Fibroblast of skin of scalp (primary cell): ENCODE measurements around the gene ABLIM2. TPM values are rescaled to one million over a fixed set of nuclear protein-coding genes. Genes with fewer than 3 reads are reported as not detected.
A peak's percentile ranks its signal among the peaks of the same experiment; 100 is the strongest.

Source experiments
- DNase-seq: peaks from one replicate; pipeline ENCODE4 v3.0.0-alpha.2; 2013
- polyA plus RNA-seq, 2 experiments: library from polyadenylated mRNA; unstranded; fragments of 120-200 nt; gene quantifications; one replicate each; pipeline ENCODE4 v1.2.1, GENCODE V29; 2013; ENCODE audit not compliant: insufficient read length in 2 of 2

Gene ABLIM2
- 0.14 TPM for polyA plus RNA-seq (2013, experiment 1 of 2; ENCODE audit: insufficient read length)
- polyA plus RNA-seq (2013, experiment 2 of 2; ENCODE audit: insufficient read length) = 0.67 TPM

- peak; percentile 97 for DNase-seq
Observed at GRCh38 chr4:8158710-8159536, at the start of gene ABLIM2. Gene ABLIM2, minus strand, starts transcription at chr4:8158813. Its CDS starts 124 bp downstream, at chr4:8158689.

- no peak for DNase-seq
Observed at GRCh38 chr4:8207314-8207713, 48.7 kb upstream of the ABLIM2 start.

DNA sequence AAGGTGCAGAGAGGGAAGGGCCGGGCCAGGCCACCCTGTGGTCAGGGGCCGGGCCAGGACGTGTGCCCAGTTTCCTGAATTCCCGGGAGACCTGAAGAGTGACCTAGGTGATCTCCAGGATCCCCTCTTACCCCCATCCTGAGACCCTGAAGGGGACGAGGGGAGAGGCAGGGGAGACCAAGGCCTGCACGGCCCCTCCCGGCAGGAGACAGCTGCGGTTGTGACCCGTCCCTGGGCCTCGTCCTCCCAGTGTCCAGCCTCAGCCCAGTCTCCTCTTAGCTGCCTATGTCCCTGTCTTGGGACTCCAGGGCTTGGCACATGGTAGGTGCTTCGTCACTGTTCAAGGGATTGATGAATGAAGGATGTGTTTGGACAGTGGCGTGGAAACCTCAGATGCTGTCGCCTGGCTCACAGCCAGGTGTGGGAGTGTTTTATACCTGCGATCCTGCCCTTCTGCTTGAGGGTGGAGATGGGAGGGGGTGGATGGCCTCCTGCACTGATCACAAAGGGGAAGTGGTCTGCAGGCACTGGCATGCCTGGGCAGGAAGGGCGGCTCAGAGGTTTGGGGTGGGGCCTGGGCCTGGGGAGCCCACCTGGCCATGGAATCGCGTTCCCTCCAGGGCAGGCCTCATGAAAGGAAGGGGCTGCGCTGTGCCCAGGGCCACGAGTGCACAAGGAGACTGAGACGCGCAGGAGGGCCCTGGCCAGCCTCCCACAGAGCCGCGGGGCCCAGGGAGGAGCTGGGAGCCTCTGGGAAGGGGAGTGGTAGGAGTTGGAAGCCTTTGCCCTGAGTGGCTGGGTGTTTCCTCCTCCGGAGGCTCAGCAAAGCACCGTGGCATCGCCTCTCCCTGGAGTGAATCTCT lies 47.4 kb upstream of the ABLIM2 start:
- no peak for DNase-seq

GRCh38 chr4:8205241-8205707 lies 46.7 kb upstream of the ABLIM2 start:
- DNase-seq = no peak

- no peak for DNase-seq
Observed at GRCh38 chr4:8204576-8205227, 46.1 kb upstream of the ABLIM2 start.

- no peak for DNase-seq
Observed at GRCh38 chr4:8203817-8204216, 45.2 kb upstream of the ABLIM2 start.

- no peak for DNase-seq
Observed at GRCh38 chr4:8203052-8203401, 44.4 kb upstream of the ABLIM2 start.

DNA sequence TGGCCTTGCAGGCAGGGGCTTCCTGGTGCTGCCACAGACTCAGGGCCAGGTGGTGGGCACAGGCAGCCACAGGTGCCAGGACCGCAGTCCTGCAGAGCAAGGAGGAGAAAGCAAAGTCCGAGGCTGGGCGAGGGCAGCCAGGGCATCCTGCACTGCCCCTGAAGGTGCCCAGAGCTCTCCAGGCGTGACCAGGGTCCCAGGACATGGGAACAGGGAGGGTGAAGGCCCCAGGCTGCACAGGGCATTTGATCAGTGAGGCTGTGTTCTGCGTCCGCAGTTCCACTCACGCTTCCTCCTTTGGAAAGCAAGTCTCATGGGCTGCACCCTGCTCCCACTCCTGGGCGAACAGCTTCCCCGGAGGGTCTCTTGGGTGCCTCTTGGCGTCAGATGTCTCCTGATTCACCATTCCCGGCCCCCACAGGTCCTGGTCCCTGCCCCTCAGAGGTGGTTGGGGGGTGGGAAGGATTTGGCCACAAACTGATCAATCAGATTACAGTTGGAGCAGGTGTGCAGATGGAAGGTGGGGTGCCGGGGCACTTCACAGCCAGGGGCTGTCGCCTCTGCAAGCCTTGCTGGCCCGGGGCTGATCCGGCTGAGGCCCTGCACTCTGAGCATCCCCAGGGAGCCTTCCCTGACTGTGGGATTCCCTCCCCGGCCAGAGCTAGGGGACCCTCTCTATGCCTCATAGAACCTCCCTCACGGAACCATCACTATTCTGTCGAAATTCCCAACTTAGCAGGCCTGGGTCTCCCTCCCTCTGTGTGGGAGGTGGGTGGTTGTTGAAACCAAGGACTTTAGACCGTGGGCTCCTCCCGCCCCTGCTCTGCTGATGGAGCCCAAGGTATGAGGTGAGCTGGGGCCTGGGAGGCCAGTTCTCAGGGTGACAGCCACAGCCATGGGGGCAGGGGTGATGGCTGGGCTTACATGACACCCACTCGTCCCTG lies 43.8 kb upstream of the ABLIM2 start:
- DNase-seq = no peak

- DNase-seq = no peak
Observed at GRCh38 chr4:8201321-8201781, 42.7 kb upstream of the ABLIM2 start.

DNA sequence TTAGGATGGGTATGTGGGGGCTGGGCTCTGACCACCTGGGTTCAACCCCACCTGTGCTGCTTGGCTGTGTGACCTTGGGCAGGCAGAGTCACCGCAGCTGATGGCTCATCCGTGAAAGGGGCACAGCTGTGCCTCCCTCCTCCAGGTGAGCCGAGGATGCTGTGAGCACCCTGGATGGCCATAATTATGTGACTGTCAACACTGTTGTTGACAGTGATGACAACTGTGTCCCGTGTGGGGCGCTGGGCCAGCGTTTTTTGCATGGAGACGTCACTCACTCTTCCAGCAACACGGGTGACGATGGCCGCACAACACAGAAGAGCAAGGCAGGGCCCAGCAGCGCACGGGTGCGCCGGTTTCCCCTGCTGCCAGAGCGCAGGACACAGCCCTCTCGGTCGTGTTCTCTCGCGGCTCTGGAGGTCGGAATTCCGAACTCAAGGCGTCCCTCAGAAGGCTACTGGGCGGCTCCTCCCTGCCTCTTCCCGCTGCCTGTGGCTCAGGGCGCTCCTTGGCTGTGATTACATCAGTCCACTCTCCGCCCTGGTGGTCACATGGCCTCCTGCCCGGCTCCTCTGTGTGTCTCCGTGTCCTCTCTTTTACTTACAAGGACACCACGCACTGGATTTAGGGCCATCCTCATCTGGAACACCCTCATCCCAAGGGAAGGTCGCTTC lies 41.8 kb upstream of the ABLIM2 start:
- peak; percentile 12 for DNase-seq

- no peak for DNase-seq
Observed at GRCh38 chr4:8199594-8200301, 41.1 kb upstream of the ABLIM2 start.

DNA sequence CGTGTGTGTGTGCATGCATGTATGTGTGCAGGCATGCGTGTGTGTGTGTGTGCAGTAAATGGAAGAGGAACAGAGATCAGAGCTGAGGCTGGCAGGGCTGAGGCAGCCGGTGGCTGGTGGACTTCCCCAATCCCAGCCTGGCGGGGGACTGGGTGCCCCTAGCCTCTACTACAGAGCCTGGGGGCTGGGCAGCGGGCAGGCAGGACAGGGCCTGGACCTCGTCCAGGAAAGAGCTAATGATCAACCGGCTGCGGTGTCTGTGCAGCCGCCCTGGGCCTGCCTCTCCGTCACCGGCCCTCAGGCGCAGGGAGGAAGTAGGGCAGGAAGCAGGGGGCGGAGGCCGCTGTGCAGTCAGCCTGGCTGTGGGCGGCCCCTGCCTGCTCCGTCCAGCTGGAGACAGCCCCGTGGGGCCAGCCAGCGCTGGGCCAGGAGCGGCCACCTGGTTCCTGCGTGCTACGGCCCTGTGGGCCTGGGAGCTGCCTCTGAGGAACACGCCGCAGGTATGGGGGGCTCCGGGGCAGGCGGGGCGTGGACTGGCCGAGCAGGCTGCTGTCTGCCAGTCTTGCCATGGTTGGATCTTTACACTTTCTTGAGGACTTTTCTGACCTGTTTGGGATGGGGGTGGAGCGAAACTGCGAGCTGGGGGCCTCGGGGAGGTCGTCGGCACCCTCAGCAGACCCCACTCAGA lies 40.4 kb upstream of the ABLIM2 start, which contains the start of gene SH3TC1:
Gene SH3TC1, plus strand, starts transcription at position 385 of the 688 bp plus-strand sequence. CDS start 5,905 bp downstream, outside the sequence.
- DNase-seq = peak; percentile 40

DNA sequence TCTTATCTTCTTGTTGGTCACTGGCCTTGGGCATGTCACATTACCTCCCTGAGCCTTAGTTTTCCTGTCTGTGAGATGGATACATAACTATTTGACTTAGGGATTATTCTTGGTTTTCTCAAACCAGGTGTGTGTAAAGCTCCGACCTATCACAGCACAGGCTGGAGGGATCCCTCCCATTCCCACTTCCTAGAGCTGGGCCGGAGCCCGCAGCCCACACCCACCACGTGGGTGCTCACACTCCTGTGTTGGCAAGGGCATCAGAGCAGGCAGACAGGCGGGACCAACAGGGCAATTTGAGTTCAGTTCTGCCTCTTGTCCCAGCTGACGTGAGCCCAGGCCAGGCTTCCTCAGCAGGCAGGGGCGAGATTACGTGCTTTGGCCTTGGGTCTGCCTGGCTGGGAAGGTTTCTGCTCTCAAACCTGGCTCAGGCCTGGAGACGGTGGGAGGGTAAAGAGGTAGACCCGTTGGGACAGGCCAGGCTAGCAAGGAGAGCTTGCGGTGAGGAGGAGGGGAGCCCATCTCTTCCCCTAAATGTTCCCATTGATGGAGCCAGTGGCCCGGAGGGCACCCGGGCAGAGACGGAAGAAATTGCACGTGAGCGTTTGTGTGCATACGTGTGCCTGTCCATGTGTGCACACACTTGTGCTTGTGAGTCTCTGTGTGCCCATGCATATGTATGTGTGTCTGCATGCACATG lies 39.7 kb upstream of the ABLIM2 start:
- DNase-seq = no peak

DNA sequence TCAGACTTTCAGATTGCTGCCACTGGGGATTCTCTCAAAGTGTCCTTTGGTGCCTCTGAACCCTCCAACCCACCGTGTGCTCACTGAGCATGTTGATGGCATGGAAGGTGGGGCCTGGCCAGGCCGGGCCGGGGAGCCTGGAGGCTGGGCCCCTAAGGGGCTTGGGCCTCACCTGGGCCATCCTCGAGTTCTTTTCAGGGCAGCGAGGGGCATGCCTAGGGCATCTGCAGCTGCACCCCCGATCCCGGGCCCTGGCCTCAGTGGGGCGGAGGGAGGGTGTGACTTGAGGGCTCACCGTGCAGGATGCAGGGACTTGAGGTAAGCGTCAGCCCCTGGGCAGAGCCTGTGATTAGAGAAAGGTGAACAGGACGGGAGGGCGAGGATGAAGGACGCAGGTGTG lies 38.9 kb upstream of the ABLIM2 start:
- no peak for DNase-seq

DNA sequence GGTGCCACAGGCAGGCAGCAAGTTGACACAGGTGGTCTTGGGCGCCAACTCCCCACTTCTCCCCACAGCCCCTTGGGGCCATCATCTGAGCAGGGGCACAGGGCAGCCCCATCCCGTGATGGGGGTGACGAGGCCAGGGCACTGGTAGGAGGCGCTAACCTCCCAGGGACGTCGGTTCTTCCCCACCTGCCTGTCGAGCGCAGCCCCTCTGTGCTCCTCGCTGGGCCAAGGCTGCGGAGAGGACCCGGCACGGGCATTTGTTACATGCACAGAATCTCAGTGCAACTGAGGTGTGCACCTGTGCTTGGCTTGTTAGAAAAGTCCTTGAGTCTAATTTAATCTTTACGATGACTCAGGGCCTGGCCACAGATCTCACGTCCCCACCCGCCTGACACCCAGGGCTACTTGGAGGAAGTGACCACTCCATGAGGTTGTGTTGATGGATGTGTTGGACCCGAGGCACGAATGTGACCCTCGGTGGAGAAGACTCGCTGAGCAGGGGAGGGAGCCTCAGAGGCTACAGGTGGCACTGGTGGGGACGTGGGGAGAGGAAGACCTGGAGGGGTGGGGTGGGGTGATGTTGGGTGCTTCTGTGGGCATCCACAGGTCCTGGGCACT lies 37.3 kb upstream of the ABLIM2 start:
- DNase-seq = no peak

DNA sequence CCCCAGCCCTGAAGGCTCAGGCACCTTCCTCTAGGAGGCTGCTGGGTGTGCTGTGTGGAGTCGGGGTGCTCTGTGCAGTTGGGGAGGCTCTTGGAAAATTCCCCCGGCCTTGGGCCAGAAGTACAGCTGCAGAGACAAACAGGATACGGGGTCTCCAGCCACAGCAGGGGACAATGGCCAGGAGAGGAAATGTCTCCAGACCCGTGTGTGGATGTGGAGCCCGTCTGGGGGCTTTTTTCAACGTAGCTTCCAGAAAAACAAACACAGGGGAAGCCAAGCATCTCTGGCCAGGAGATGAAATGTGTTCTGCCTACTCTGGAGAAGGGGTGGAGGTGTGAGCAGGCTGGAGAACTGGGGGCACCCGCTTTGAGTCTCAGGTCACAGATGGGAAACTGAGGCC lies 36.8 kb upstream of the ABLIM2 start:
- DNase-seq = no peak

GRCh38 chr4:8194306-8195242 lies 36.0 kb upstream of the ABLIM2 start:
- no peak for DNase-seq
